Progenitor cell of endocrine pancreas (in vitro differentiated cells): ENCODE data around the gene ZIC4. TPM values are rescaled to one million over a fixed set of nuclear protein-coding genes. Genes with fewer than 3 reads are reported as not detected.

Experiments
- DNase-seq: peaks from one replicate; pipeline ENCODE4 v3.0.0; 2021; ENCODE audit warnings: low spot score; ENCODE audit not compliant: unreplicated experiment
- H3K27ac Mint-ChIP-seq: 2 replicates; pipeline ENCODE4 v1.8.0; 2021; ENCODE audit warnings: mild to moderate bottlenecking, moderate library complexity, mixed read lengths
- H3K27me3 Mint-ChIP-seq: 2 replicates; pipeline ENCODE4 v1.8.0; 2021; ENCODE audit warnings: mixed read lengths
- H3K36me3 Mint-ChIP-seq: 2 replicates; pipeline ENCODE4 v1.8.0; 2022; ENCODE audit warnings: mixed read lengths; ENCODE audit not compliant: insufficient read depth
- H3K4me1 Mint-ChIP-seq: 2 replicates; pipeline ENCODE4 v1.8.0; 2021; ENCODE audit warnings: low read depth, mixed read lengths
- H3K4me3 Mint-ChIP-seq: 2 replicates; pipeline ENCODE4 v1.8.0; 2021; ENCODE audit warnings: low read depth, mild to moderate bottlenecking, moderate library complexity, mixed read lengths
- H3K9me3 Mint-ChIP-seq: 2 replicates; pipeline ENCODE4 v1.8.0; 2021; ENCODE audit warnings: low read depth, mixed read lengths
- total RNA-seq: library from RNA; stranded (reverse); gene quantifications from 2 replicates; pipeline ENCODE4 v1.2.1, GENCODE V29; 2021
- TF ChIP-seq, protein P1 (sequence below): fragments of 200-600 bp; sonication (generic); IDR thresholded peaks from one replicate; pipeline ENCODE4 v1.5.0; 2021; ENCODE audit warnings: antibody characterized with exemption, mild to moderate bottlenecking; ENCODE audit not compliant: unreplicated experiment

The ZIC4 gene
- total RNA-seq, 1 donor from 2014 or later: not detected

DNA sequence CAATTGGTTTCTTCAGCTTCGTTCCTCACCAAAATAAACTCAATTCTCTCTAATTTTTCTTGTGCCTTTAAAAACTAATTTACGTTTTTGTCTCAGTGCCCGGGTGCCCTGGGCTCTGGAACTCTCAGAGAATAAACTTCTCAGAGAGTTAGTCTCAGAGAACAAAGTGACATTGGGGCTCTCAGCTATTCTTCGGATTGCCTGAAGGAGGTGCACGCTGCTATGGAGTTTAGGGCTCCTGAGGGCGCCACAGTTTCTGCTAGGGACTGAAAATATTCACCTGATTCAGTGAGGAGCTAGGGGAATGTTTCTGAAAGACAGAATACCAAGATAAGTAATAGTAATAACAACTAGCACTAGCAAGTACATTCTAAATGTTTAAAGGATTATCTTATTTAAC is 22.7 kb downstream of the ZIC4 start:
- no peak for DNase-seq
- Mint-ChIP-seq H3K36me3 (no peaks in the 10 kb centered on the region), H3K4me1 (no peaks in the 10 kb centered on the region), H3K9me3 (no peaks in the 10 kb centered on the region), H3K4me3 (no peak overlapping the region), H3K27ac (no peak overlapping the region), H3K27me3 (peaks cover 99% of the 10 kb centered on the region)
- TF ChIP-seq, protein P1, sequence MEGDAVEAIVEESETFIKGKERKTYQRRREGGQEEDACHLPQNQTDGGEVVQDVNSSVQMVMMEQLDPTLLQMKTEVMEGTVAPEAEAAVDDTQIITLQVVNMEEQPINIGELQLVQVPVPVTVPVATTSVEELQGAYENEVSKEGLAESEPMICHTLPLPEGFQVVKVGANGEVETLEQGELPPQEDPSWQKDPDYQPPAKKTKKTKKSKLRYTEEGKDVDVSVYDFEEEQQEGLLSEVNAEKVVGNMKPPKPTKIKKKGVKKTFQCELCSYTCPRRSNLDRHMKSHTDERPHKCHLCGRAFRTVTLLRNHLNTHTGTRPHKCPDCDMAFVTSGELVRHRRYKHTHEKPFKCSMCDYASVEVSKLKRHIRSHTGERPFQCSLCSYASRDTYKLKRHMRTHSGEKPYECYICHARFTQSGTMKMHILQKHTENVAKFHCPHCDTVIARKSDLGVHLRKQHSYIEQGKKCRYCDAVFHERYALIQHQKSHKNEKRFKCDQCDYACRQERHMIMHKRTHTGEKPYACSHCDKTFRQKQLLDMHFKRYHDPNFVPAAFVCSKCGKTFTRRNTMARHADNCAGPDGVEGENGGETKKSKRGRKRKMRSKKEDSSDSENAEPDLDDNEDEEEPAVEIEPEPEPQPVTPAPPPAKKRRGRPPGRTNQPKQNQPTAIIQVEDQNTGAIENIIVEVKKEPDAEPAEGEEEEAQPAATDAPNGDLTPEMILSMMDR: peak; percentile 50

DNA sequence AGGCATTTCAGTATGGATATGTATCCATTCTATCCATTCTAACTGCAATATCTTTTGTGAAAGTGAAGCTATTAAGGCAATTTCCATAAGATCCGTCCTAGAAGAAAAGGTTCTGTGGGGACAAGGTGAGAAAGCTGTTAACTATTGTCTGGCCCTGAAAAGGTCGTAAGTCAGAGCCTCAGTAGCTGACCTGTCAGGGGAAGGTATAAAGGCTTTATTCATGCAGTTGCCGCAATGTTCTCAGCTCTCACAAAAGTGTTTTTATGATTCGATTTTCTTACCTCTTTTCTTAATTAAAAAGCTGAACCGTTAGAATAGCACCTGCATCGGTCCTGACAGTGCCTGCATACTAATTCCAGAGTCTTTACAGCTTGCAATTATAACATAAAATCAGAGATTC is 24.7 kb downstream of the ZIC4 start:
- H3K9me3 Mint-ChIP-seq: no peaks in the 10 kb centered on the region
- H3K27ac Mint-ChIP-seq: no peak overlapping the region
- H3K27me3 Mint-ChIP-seq: peaks cover 99% of the 10 kb centered on the region
- TF ChIP-seq, protein P1: no peak
- H3K4me3 Mint-ChIP-seq: no peak overlapping the region
- DNase-seq: no peak
- no peaks in the 10 kb centered on the region for H3K36me3 Mint-ChIP-seq
- H3K4me1 Mint-ChIP-seq: no peaks in the 10 kb centered on the region

DNA sequence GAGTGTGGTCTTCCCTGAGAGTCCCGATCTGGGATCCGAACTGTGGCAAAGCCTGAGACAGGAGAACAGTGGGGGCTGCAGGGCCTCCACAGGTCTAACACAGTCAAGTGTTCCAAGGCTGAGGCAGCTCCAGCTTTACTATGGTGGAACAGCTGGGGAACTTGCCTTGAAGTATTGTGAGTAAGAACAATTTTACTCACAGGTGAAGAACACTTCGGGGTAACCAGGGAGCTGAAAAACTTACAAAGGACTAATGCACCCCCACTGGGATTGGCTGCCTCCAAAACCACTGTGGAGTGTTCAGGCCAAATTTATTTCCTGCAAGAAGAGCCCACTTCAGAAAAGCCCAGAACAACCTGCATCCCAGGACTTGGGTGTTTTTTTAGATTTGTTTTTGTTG is 25.4 kb downstream of the ZIC4 start:
- H3K36me3 Mint-ChIP-seq: no peaks in the 10 kb centered on the region

DNA sequence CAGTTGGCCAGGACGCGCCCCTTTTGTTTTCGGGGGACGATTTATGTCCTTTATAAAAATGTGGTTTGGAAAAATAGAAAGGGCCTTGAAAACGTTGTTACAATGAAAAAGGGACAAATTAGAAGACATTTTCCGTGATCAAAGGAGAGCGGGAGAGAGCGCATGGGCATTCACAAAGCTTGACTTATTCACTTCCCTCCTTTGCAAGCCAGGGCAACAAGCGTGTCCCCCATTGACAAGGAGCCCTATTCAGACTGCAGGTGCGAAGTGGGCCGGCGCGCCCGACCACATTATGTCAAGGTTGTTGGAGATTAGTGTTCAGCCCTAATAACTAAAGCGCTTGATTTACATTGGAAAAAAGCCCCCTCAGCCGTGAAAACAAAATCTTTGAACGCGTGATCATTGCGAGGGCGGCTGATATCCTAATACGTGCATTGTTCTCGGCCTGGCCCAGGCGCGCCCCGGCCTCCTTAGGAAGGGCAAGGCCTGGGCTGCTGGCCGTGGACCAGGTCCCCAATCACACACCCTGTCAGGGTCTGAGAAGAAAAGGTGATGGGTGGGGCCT is 25.9 kb downstream of the ZIC4 start:
- no peak overlapping the region for H3K27ac Mint-ChIP-seq
- TF ChIP-seq, protein P1: no peak
- no peak for DNase-seq
- H3K4me3 Mint-ChIP-seq: no peak overlapping the region
- H3K4me1 Mint-ChIP-seq: no peaks in the 10 kb centered on the region
- no peaks in the 10 kb centered on the region for H3K36me3 Mint-ChIP-seq
- no peaks in the 10 kb centered on the region for H3K9me3 Mint-ChIP-seq
- H3K27me3 Mint-ChIP-seq: peaks cover 99% of the 10 kb centered on the region

More for the DNA sequence above, 25.4 kb downstream of the ZIC4 start:
- peaks cover 99% of the 10 kb centered on the region for H3K27me3 Mint-ChIP-seq
- no peak overlapping the region for H3K4me3 Mint-ChIP-seq
- H3K4me1 Mint-ChIP-seq: no peaks in the 10 kb centered on the region
- no peak for DNase-seq
- no peak overlapping the region for H3K27ac Mint-ChIP-seq
- no peaks in the 10 kb centered on the region for H3K9me3 Mint-ChIP-seq
- TF ChIP-seq, protein P1: no peak

DNA sequence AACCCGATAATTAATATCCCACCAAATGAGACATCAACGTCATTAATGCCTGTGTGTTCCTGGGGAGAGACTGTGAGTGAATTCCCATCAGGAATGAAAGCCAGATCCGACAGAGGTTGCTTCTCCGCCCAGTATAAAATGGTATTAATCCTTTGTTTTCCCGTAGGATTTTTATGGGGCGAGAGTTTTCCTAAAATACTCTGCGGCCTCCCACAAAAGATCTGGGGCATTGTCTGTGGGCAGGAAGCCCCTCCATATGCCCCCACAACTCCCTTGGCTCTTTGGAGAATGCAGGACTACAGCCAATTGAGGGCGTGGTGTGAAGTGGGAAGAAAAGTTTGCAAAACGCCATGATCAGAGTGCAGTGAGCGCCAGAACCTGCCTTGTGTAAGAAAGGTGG is 26.7 kb downstream of the ZIC4 start:
- Mint-ChIP-seq H3K4me3 (no peak overlapping the region), H3K27ac (no peak overlapping the region), H3K27me3 (peaks cover 99% of the 10 kb centered on the region), H3K36me3 (no peaks in the 10 kb centered on the region), H3K4me1 (no peaks in the 10 kb centered on the region), H3K9me3 (no peaks in the 10 kb centered on the region)
- TF ChIP-seq, protein P1: no peak
- no peak for DNase-seq
